ENCODE results near the gene ERICH4.
A peak's percentile ranks its signal among the peaks of the same experiment; 100 is the strongest.

Gene ERICH4

GRCh38 chr19:41415154-41415571 lies 27.8 kb upstream of the ERICH4 start:
- DNase-seq, result no peak

- peak; percentile 64 for DNase-seq
These were observed 26.7 kb upstream of the ERICH4 start for GRCh38 chr19:41416194-41416674.

GRCh38 chr19:41420101-41420880 lies 22.7 kb upstream of the ERICH4 start:
- no peak for DNase-seq

GRCh38 chr19:41421314-41421713 lies 21.6 kb upstream of the ERICH4 start:
- no peak for DNase-seq

GRCh38 chr19:41421973-41422372 lies 21.0 kb upstream of the ERICH4 start:
- no peak for DNase-seq

GRCh38 chr19:41422456-41422855 lies 20.5 kb upstream of the ERICH4 start:
- DNase-seq, result no peak

- DNase-seq, result no peak
These were observed 20.0 kb upstream of the ERICH4 start for GRCh38 chr19:41422955-41423354.

GRCh38 chr19:41424335-41425173 lies 18.4 kb upstream of the ERICH4 start:
- no peak for DNase-seq

GRCh38 chr19:41425174-41426115 lies 17.5 kb upstream of the ERICH4 start:
- DNase-seq, result no peak

GRCh38 chr19:41426116-41426841 lies 16.7 kb upstream of the ERICH4 start:
- DNase-seq, result no peak

- DNase-seq, result peak; percentile 96
These were observed 15.9 kb upstream of the ERICH4 start, which contains the start of gene B3GNT8 for GRCh38 chr19:41426952-41427646. TSS of gene B3GNT8 (minus strand) at chr19:41427374. CDS start at chr19:41426778, 596 bp downstream.

- DNase-seq, result no peak
These were observed 15.1 kb upstream of the ERICH4 start for GRCh38 chr19:41427647-41428480.

GRCh38 chr19:41428481-41428859 lies 14.5 kb upstream of the ERICH4 start:
- no peak for DNase-seq

- no peak for DNase-seq
These were observed 12.0 kb upstream of the ERICH4 start for GRCh38 chr19:41430922-41431321.

- no peak for DNase-seq
These were observed 11.2 kb upstream of the ERICH4 start for GRCh38 chr19:41431426-41432386.

- DNase-seq, result no peak
These were observed 9.8 kb upstream of the ERICH4 start for GRCh38 chr19:41433171-41433570.

GRCh38 chr19:41434450-41434849 lies 8.5 kb upstream of the ERICH4 start:
- no peak for DNase-seq

- DNase-seq, result peak; percentile 32
These were observed 7.6 kb upstream of the ERICH4 start for GRCh38 chr19:41435376-41435775.
